ENCODE measurements around the gene SRL.

Gene SRL

DNA sequence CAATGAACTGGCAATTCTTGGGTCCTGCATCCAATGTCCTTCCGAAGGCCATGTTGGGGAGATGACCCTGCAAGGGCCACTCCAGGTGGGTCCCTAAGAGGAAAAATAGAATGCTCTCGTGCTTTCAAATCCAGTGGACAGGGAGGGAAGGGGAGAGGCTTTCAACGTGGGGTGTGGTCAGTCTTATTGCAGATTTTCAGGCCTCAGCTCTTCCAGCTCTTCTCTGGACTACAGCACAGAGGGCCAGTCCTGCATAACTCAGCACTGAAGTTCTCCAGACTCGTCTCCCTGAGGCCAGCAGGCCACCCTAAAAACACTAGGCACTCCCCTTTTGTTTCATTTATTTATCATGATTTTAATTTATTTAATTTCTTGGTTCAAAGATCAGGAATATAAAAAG is 43.1 kb downstream of the SRL start:
- no peak for DNase-seq

DNA sequence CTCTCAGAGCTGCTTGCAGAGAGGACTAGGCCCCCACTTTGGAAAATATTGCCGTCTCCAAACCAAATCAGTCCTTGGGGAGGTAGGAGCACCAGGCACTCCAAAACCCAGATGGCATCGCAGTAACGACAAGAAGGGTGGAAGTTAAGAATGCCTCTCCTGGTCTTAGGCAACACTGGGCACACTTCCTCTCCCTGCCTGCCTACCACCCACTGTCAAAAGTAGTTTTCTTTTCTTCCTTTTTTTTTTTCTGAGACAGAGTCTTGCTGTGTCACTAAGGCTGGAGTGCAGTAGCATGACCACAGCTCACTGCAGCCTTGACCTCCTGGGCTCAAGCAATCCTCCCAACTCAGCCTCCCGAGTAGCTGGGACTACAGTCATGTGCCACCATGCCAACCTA is 47.2 kb downstream of the SRL start:
- DNase-seq = no peak

DNA sequence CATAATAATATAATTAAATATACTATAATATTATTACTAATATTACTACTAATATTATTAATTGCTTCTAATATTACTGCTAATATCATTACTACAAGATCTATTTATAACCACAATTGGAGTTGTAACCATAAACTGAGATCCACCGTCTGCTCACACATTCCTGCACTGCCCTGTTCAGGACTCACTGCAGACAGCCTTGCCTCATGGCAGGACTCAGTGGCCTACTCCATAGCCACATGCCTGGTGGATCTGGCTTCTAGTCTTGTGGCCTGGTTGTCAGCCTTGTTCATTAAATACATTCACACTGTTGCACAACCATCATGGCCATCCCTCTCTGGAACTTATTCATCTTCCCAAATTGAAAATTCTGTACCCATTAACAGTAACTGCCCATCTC is 48.0 kb downstream of the SRL start:
- DNase-seq = no peak

DNA sequence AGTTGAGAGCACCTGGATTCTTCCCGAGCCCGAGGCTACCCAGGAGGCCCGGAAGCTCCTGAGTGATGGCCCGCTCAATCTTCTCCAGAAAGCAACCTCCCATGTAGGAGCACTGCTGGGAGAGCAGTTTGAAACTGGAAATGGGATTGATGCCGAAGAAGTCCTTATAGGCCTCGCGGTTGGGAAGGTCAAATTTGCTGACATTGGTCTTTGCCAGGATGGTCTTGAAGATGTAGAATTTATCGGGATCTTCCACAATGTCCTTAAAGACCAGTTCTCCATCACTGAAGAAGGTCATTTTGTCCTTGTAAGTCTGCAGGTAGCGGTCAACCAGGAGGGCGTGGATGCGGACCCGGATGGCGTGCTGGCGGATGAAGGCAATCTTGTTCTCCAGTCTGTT is 49.7 kb downstream of the SRL start:
- no peak for DNase-seq

DNA sequence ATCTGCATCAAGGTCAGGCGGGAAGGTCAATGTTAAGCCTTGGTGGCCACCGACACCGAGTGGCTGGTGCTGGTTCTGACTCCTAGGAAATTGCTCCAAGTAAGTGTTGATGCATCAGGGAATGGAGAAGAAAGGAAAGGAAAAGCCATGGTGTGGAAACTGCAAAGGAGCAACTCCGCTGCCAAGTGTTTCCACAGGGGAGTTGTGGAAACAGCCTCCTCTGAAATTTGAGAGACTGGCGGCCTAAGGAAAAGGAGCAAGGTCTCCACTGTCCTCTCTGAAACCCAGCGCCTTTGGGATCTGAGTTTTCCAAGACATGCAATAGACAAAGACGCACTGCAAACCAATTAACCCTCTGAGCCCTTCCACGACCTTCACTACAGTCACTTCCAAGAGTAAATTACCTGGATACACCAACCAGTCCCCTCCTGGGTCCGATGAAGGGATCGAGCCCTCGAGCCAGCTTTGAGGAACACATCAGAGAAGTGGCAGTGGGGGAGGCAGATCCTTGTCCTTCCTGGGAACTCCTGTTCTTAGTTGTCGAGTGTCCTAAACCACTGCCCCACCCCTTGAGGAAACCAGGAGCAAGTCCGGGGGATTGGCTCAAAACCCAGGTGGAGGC is 51.1 kb downstream of the SRL start:
- no peak for DNase-seq

DNA sequence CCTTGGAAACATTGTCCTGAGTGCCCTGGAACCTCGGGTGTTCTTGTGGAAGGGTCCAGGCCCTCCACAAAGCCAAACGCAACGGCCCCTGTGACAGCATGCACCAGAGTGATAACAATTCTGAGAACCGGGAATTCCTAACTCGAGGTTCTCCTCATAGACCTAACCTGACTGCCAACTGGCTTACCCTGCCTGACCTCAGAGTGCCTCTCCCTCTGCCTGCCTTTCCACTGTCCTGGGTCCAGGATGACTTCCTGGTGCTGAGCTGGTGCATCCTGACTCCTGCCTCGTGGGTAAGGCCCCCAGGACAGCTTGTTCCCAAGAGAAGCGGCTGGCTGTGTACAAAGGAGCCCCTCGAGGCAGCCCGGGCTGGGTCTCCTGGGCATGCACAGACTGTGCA is 51.8 kb downstream of the SRL start:
- no peak for DNase-seq

DNA sequence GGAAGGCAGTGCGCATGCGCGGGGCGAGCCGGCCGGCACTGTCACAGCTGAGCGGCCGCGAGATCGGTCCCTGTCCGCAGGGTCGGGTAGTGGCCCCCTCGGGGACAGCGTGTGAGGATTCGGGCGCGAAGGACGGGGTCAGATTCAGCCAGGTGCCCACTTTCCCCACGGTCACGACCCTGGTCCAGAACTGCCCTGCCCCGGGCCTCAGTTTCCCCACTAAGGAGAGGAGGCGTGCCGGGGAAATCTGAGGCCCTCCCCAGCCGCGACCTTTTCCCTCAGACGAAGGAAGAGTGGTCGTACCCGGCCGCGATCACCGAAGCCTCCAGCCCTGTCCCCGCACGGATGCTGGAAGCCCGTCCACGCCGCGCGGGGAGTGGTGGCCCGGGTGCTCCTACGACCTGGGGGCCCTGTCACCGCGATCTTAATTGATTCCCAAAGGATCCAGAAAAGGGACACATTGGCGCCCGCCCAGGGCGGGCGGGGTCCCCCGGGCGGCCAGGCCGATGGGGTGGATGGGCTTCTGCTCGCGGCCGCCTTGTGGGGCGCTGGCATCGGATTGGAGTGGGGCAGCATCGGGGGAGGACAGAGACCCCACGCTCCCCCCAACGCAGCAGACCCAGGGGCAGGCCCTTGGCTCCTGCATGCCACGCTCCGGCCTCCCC is 57.7 kb downstream of the SRL start:
- no peak for DNase-seq

DNA sequence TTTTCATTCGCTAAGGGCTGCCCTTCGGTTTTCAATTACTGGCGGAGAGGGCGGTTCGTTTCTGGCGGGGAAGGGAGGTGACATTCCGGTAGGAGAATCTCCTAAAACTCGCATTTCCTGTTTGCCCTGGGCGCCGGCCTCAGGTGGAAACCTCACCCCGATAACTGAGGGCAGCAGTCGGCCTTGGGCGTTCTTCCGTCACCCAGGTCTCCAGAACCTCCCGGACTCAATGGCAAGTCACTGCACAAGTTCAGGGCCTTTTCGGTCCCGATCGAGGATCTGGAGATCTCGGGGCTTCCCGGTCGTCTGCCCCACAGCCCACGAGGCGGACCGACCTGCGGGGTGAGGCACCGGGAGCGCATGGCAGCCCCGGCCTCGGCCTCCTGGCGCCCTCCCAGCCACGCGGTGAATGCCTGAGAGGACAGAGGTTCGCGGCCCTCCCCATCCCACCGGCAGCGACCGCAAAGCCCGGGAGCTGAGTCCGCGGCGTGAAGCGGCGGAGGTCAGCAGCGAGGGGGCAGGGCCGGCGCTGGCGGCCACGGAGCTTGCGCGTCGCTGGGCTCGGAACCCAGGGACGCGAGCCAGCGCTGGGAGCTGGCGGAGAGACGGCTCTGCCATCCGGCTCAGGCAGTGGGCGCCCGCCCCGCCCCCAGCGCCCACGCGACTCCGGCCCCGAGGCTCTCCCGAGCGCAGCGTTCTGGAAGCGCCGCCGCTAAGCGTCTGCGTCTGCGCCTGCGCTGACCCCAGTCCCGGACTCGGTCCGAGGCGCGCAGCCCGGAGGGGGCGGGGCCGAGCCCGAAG is 58.4 kb downstream of the SRL start:
- peak; percentile 78 for DNase-seq

DNA sequence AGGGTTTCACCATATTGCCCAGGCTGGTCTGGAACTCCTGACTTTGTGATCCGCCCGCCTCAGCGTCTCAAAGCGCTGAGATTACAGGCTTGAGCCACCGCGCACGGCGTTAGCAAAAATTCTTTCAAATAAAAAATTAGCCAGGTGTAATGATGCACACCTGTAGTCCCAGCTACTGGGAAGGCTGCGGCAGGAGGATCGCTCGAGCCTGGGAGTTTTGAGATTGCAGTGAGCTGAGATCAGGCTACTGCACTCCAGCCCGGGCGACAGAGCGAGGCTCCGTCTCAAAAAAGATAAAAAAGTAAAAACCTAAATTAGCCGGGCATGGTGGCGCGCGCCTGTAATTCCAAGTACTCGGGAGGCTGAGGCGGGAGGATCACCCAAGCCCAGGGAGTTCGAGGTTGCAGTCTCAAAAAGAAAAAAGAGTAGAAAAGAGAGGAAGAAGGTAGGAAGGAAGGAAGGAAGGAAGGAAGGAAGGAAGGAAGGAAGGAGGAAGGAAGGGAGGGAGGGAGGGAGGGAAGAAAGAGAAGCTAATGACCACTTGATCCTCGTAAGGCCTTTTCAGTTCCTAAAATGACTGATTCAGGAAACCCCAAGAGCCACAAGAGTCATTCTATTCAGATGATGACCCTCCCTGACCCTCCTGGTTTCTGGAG is 59.2 kb downstream of the SRL start:
- no peak for DNase-seq

DNA sequence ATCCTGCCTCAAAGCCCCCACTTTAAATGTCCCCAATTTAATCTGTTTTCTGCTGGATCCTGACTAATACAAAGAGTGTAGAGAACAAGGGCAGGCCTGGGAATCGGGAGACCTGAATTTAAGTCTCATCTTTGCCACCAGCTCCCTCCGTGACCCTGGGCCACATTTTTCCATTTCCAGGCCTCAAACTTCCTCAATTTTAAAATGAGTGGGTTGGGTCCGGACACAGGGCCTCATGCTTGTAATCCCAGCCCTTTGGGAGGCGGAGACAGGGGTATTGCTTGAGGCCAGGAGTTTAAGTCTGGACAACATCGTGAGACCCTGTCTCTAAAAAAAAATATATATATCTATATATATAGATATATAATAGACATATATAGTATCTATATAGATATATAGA is 61.4 kb downstream of the SRL start:
- DNase-seq = no peak

DNA sequence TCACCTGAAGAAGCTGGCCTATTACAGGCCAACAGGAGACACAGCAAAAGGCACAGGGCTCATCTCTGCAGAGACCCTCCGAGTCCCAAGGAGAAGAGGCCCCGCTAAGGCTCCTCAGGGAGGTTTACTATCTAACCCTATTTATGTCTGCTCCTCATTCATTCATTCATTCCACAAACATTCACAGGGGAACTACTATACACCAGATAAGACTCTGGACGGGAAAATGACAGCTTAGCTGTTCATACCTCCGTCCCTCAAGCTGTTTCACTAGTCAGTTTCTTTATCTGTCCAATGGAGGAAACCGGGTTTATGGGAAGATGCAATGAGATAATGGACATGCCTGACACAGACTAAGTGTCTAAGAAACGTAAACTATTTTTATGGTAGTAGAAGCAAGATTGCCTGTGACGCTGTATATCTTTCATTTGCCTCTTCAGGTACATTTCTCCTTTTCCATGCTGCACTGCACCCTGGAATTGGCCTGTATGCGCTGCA is 62.1 kb downstream of the SRL start:
- DNase-seq = no peak

DNA sequence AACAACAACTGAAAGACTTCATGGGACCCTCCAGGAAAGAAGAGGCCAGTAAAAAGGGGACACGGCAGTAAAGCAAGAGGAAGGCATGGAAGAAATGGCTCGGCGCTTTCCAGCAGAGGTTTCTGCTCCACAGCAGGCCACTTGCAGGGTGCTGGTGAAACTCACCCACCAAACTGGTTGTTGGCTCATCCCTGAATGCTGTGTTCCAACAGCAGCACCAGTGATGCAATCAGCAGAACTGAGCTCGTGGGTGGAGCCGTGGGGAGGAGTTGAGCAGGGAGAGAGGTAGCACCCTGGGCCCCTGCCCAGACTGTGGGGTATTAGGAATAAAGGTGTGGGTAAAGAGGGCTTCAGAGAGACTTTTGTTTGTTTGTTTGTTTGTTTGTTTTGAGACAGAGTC is 62.9 kb downstream of the SRL start:
- DNase-seq = no peak

DNA sequence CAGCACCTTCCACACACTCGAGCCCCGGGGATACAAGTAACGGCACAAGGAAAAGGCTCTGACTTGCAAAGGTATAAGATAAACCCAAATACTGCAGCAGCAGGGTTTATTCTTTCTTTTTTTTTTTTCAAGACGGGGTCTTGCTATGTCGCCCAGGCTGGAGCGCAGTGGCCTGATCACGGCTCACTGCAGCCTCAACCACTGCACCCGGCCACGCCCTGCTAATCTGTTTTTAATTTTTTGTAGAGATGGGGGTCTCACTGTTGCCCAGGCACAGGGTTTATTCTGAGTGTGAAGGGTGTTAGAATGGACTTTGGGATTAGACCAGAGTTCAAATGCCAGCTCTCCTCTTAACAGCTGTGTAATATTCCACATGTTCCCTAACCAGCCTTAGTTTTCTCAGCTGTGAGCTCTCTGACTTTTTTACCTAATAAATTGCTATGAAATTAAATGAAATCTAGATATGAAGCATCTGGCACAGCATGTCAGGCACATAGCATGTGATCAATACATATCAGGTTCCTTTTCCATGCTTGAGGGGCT is 63.3 kb downstream of the SRL start:
- DNase-seq = no peak

DNA sequence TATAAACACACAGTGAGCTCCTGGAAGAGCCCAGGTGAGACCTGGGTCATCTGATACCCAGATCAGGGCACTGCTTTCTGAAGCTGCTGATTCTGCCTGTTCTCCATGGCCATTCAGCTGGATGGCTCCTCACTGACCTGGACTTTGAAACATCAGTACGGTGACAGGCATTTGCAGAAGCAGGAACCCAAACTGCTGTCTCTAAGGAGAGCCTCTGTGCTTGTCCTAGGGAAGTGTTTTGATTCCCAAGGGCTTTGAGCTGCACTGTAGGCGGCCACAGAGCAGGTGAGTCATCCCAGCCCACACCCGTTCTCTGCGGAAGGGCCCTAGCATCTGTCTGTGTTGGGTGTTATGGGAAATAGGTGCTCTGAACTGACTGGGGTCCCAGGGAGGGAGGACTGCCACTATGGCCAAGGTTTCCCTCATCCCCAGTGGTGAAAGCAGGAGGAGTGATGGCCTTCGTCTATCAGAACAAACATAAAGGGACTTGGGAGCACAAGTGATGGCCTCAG is 64.9 kb downstream of the SRL start:
- no peak for DNase-seq

DNA sequence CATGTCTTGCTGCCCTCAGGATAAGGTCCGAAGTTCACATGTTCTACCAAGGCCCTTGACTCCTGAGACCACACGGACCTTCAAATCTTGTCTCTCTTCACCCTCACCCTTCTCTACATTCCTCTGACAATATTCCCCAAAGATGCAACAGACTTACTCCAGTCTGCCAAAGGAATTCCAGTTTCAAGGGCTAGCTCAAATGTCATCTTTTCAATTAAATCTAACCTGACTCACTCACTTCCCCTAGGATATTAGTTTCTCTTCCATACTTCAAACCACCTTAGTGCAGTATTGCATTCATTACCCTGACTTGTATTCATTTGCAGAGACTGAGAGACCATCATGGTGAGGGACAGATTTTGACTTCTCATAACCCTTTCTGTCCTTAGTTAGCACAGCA is 66.0 kb downstream of the SRL start:
- no peak for DNase-seq

DNA sequence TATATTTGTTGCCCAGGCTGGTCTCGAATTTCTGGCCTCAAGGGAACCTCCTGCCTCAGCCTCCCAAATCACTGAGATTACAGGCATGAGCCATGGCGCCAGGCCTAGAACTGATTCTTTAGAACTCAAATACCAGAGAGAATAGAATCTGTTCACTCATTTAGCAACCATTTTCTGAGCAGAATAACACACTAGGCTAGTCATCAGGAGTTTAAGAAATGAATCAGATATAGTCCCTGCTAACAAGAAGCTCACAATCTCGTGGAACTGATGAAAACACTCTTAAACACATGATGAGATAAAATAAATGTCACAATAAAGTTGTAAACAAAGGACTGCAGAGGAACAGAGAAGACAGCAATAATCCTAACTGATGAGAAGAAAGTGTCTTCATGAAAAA is 69.8 kb downstream of the SRL start:
- no peak for DNase-seq

DNA sequence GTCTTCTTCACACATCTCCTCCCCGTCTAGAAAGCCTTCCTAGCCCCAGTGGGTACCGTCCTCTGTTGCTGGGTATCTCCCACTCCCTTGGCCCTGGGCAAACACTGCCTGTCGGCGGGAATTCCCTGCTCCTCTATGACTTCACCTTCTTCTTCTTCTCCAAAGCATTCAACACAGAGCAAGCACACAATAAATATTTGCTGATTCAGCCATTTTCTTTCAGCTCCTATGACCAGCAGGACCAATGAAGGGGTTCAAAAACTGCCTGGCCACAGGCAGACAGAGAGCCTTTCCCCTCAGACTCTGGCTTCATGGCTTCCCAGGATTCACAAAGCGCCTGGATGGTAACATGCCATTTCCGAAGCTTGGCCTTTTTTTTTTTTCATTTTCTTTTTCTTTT is 72.5 kb downstream of the SRL start:
- DNase-seq = no peak

DNA sequence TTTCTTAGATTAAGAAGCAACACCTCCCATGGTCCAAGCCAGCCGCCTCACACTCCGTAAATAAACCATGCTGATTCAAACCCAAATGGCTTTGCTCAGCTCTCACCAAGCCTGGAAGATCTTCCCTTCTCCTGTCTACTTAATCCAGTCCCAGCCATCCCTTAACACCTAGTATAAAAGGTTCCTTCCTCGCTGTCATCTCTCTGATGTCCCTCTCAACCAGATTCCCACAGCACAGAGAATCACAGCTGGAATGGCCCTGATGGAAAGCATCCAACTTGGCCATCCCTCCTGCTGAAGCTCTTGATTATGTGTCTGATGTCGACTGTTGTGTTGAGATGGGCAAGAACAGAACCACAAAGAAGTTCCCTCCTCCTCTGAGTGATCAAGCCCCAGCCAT is 75.1 kb downstream of the SRL start:
- DNase-seq = no peak

DNA sequence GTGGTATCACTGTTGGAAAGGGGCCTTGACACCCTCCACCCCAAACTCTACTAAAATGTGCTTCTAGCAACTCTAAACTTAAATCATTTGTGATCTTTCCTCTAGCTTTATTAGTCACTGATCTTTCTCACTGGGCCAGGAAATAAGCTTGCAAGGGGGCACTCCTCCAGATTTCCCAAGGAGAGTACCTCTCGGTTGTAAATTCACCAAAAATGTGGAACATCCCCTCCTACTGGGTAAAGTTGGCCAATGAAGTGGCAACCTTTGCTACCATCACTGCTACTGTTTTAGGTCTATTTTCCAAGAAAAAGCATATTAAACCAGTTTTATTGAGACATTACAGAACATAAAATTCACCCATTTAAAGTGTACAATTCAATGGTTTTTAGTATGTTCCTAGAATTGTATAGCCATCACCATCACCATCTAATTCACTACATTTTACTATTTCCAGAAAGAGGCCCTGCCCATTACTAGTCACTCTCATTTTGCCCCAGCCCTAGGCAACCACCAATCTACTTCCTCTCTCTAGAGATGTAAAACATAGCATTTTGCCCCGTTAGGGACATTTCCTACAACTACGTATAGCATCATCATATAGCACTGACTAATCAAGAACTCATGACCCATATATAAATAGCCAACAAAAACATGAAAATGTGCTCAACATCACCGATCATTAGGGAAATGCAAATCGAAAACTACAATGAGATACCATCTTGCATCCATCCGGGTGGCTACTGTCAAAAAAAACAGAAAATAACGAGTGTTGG is 81.0 kb downstream of the SRL start:
- no peak for DNase-seq

DNA sequence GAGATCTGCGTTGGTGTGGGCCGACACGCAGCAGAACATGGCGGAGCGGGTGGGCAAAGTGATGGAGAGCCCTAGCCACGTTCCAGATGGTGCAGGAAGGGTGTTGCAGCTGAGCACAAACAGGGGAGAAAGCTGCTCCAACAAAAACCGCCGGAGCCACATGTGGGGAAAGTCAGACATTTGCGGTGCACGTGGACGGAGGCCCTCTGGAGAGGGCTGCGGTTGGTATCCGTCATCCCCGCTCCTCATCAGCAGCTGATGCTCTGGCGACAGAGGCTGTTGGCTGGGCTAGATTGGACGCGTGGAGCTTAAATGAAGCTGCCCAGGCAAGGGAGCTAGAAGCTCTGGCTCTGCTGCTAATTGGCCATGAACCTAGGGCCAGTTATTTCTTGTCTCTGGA is 82.2 kb downstream of the SRL start:
- no peak for DNase-seq

DNA sequence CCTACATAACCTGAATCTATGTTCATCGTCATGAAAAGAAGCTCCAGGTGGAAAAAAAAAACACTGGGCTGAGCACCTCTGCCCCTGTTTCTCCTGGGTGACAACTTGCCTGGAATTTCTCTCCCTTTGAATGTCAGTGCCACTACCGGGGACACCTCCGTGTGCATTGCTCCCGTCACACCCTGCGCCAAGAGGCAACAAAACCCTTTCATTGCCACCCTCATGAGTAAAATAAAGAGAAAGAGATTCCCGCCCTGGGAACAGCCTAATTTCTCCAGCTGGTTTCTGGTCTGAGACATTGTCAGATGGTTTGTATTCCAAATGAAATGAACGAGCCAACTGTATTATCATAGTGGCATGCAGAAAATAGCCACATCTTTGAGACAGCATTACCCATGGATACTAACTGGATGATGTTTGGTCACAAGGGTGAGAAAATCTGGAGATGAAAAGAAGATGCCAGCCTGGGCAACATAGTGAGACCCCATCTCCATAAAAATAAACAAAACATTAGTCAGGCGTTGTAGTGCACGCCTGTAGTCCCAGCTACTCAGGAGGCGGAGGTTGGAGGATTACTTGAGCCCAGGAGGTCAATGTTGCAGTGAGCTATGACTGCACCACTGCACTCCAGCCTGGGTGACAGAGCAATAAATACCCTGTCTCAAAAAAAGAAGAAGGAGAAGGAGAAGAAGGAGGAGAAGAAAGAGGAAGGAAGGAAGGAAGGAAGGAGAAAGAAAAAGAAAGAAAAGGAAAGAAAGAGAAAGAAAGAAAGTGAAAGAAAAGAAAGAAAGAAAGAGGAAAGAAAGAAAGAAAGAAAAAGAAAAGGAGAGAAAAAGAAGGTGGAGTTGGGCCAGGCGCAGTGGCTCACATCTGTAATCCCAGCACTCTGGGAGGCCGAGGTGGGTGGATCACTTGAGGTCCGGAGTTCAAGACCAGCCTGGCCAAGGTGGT is 83.5 kb downstream of the SRL start:
- DNase-seq = no peak
